NK-92 (cell line): ENCODE data around the gene EPB41L4A.
A peak's percentile ranks its signal among the peaks of the same experiment; 100 is the strongest.

ENCODE experiments used
- DNase-seq: peaks from one replicate; lab custom pipeline; 2025; ENCODE audit not compliant: unreplicated experiment; lab: John Stamatoyannopoulos, UW

The EPB41L4A gene

DNA sequence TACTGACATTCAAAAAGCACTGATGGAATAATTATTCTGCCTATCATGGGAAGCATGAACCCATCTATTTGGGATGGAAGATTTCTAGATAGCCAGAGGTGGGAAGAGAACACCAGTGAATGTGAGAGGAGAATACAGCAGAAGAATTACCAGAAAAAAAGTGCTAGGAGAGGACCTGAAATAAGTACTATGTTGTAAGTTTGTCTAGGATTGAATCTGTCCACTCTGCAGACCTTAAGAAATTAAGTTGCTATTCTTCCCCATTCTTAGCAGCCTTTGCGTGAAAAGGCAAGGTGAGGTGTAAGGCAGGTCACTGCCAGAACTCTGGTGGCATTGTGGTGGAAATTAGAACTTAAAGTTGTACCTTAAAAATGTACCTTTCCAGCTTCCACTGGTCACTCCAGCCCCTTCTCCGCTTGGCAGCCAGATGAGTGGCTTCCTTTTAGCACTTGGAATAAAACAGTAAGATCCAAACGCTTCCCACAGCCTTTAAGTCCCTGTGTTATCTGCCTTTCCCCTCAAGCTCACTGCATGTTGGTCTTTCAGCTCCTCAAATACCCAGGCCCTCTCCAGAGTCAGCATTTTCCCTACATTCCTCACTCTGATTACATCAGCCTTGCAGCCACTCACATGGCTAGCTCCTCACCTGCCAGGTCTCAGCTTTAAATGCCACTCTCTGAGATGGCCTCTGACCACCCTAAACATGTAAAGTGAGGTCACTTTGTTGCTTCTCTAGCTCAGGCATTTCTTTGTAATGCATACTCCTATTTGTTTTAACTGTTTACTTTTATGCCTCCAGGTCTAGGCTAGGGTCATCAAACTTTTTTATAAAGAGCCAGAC lies 253.0 kb downstream of the EPB41L4A start:
- DNase-seq, result no peak

GRCh38 chr5:112165399-112165798 lies 253.7 kb downstream of the EPB41L4A start:
- no peak for DNase-seq

- no peak for DNase-seq
These were observed 255.6 kb downstream of the EPB41L4A start for GRCh38 chr5:112163435-112163834.

GRCh38 chr5:112161392-112161748 lies 257.7 kb downstream of the EPB41L4A start:
- no peak for DNase-seq

DNA sequence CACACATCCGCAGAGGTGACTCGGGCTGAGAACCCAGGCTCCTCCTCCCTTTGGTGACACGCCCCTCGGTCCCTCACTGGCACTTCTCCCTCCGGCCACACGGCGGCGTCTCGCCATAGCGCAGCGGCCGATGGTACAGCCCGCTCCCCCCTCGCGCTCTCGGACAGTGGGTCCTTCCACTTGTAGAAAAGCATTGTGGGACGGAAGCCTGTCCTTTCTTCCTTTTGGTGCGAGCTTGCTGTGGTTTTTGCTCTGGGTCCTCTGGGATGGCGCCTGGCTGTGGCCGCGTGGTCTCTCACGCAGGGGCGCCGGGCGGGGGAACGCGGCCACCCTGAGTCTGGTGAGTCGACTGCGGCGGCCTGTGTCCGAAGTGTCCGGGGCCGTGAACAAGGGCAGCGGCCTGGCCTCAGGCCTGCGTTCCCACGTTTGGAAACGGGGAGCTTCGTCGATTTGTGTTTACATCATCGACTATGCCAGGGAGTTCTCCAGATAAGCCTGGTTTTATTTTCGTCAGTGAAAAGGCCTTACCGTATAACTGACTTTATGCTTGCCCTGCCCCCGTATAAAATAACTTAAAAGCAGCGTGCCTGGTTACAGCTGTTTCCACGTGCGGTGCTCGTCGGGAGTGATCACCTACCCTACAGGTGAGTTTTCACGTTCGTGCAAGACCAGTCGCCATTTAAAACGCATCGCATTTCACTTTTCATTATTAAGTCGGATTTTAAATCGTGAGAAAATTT lies 258.3 kb downstream of the EPB41L4A start:
- peak; percentile 38 for DNase-seq

DNA sequence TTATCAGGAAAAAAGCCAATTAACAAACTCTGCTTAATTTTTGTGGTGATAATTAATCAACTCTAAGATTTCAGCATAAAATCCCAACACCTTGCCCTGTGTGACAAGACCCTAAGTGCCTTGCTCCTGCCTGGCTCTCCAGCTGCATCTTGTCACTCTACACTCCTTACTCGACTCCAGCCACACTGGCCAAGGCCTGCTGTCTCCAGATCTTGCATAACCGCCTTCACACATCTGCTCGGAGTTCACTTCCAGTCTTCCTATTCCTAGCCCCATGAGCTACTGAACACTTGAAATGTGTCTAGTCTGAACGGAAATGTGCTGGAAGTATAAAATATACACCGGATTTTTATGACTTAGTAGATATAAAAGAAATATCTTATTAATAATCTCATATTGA lies 259.6 kb downstream of the EPB41L4A start:
- no peak for DNase-seq

- DNase-seq, result no peak
These were observed 262.9 kb downstream of the EPB41L4A start for GRCh38 chr5:112156211-112156610.

DNA sequence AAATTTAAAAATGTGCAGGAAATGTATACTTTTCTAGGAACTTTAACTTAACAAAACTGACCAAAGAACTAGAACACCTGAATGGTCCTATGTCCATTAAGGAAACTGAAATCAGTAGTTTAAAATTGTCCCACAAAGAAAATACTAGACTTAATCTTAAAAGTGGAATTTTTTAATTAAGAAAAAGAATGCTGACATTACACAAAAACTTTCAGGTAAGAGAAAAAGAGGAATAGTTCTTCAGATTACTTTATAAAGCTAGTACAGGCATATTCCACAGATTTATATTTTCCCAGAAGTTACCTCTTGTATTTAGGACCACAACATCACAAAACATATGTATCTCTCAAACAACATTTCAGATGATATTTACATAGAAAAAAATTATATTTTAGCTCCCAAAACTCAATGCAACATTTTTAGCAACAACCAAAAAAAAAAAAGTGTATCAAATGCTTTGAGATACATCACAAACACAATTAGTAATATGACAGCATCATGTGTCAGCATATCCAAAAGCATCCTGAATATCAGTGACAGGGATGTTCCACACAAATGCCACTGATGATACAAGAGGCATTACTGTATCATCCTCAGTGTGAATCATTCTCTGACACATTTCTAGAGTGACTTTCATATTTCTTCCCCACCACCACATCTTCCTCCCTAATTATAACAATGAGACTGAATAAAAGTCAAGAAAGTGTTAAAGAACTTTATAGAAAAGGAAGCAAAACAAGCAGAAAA lies 264.0 kb downstream of the EPB41L4A start:
- no peak for DNase-seq

- DNase-seq, result no peak
These were observed 269.4 kb downstream of the EPB41L4A start for GRCh38 chr5:112149727-112150126.

GRCh38 chr5:112146323-112147226 lies 272.5 kb downstream of the EPB41L4A start:
- no peak for DNase-seq

DNA sequence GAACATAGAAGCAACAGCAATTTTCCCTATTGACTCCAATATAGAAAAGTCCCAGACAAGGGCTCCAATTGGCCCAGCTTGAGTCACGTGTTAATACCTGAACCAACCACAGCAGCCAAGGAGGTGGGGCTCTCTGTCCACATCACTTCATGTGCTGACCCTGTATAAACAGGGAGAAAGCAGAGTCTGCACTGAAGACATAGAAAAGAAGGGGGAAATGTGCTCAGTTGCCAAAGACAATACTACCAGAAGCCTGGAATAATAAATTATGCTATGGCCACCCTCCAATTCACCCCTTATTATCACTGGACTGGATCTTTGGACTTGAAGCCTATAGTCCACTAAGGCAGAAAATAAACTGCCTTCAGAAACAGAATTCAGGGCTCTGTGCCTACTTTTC lies 275.4 kb downstream of the EPB41L4A start:
- no peak for DNase-seq

- no peak for DNase-seq
These were observed 276.3 kb downstream of the EPB41L4A start for GRCh38 chr5:112142769-112143270.

- DNase-seq, result no peak
These were observed 277.5 kb downstream of the EPB41L4A start for GRCh38 chr5:112141582-112141981.

- no peak for DNase-seq
These were observed 280.6 kb downstream of the EPB41L4A start for GRCh38 chr5:112138526-112138925.

- no peak for DNase-seq
These were observed 282.3 kb downstream of the EPB41L4A start for GRCh38 chr5:112136773-112137172.

- no peak for DNase-seq
These were observed 291.2 kb downstream of the EPB41L4A start for GRCh38 chr5:112127861-112128260.

GRCh38 chr5:112126982-112127381 lies 292.1 kb downstream of the EPB41L4A start:
- no peak for DNase-seq

- no peak for DNase-seq
These were observed 293.2 kb downstream of the EPB41L4A start for GRCh38 chr5:112125903-112126302.

- DNase-seq, result no peak
These were observed 294.3 kb downstream of the EPB41L4A start for GRCh38 chr5:112124788-112125187.

DNA sequence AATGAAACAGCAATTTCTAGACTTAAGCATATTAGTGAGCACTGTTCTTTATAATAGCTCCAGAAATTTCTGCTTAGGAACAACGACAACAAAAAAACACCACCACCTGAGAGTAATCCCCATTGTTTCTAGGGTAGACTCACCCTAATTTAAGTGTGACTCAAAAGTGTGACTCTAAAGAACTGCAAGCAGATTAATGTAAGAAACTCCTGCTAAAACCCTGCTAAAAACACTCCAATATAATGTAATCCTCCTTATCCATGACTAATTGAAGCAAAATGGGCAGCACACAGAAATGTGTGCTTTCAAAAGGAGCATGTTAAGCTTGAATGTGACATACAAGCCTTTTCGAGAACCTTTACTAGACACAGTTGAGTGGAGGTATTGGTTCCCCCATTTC lies 296.0 kb downstream of the EPB41L4A start:
- DNase-seq, result no peak
